WERI-Rb-1 (cell line): Measurements from ENCODE around the gene HMX2.

Source experiments
- DNase-seq: peaks from one replicate; pipeline ENCODE4 v3.0.0-alpha.2; 2020
- H3K27ac ChIP-seq: fragments of 250-450 bp; sonication (Bioruptor Pico); 2 replicates; pipeline ENCODE4 v1.5.1; 2020; ENCODE audit warnings: mild to moderate bottlenecking, moderate library complexity
- H3K27me3 ChIP-seq: fragments of 250-450 bp; sonication (Bioruptor Pico); 2 replicates; pipeline ENCODE4 v1.5.1; 2021; ENCODE audit warnings: mild to moderate bottlenecking, low read depth, moderate library complexity; ENCODE audit not compliant: insufficient read depth, severe bottlenecking
- H3K36me3 ChIP-seq: fragments of 250-450 bp; sonication (Bioruptor Pico); 2 replicates; pipeline ENCODE4 v1.5.1; 2020; ENCODE audit warnings: mild to moderate bottlenecking, moderate library complexity
- H3K4me3 ChIP-seq: 2 replicates; pipeline ENCODE4 v1.5.1; 2011; ENCODE audit warnings: low read depth, mild to moderate bottlenecking, control low read depth, low read length
- H3K9me3 ChIP-seq: fragments of 250-450 bp; sonication (Bioruptor Pico); 2 replicates; pipeline ENCODE4 v1.5.1; 2021; ENCODE audit warnings: mild to moderate bottlenecking, moderate library complexity; ENCODE audit not compliant: severe bottlenecking
- TF ChIP-seq, protein P1 (sequence below): IDR thresholded peaks from 2 replicates; pipeline ENCODE4 v1.5.1; 2011; ENCODE audit warnings: low read depth, mild to moderate bottlenecking, control low read depth, inconsistent platforms, low read length

The HMX2 gene

GRCh38 chr10:123144697-123145541 lies 3.0 kb upstream of the HMX2 start:
- Histone ChIP-seq H3K4me3 (no peak overlapping the region), H3K27me3 (peaks cover 100% of the 10 kb centered on the region), H3K36me3 (no peaks in the 10 kb centered on the region), H3K27ac (no peak overlapping the region), H3K9me3 (no peaks in the 10 kb centered on the region)
- peak; percentile 31 for DNase-seq
- TF ChIP-seq, protein P1, sequence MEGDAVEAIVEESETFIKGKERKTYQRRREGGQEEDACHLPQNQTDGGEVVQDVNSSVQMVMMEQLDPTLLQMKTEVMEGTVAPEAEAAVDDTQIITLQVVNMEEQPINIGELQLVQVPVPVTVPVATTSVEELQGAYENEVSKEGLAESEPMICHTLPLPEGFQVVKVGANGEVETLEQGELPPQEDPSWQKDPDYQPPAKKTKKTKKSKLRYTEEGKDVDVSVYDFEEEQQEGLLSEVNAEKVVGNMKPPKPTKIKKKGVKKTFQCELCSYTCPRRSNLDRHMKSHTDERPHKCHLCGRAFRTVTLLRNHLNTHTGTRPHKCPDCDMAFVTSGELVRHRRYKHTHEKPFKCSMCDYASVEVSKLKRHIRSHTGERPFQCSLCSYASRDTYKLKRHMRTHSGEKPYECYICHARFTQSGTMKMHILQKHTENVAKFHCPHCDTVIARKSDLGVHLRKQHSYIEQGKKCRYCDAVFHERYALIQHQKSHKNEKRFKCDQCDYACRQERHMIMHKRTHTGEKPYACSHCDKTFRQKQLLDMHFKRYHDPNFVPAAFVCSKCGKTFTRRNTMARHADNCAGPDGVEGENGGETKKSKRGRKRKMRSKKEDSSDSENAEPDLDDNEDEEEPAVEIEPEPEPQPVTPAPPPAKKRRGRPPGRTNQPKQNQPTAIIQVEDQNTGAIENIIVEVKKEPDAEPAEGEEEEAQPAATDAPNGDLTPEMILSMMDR: peak; percentile 44; the same call in 1 of the 2 replicates

DNA sequence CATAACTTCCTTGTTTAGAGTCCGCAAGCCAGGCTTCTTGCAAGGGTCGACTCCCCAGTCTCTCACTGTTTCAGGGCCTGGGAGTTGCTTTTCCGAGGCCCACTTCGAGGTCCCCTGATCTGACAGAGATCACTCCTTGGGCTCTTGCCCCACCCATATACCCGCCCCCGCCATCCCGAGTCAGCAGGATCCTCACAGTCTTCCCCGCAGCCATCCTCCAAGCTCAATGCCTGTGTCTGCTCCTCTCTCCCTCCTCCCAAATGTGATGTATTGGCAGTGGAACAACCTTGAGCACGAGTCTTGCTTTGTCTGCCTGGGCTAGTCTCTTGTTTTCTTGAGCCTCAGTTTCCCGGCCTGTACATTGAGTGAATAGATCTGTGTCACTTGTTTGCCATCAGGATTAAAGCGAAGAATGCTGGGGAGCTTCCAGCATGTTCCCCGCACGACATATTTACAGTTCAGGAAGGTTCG lies 2.4 kb upstream of the HMX2 start:
- no peak overlapping the region for H3K4me3 ChIP-seq

DNA sequence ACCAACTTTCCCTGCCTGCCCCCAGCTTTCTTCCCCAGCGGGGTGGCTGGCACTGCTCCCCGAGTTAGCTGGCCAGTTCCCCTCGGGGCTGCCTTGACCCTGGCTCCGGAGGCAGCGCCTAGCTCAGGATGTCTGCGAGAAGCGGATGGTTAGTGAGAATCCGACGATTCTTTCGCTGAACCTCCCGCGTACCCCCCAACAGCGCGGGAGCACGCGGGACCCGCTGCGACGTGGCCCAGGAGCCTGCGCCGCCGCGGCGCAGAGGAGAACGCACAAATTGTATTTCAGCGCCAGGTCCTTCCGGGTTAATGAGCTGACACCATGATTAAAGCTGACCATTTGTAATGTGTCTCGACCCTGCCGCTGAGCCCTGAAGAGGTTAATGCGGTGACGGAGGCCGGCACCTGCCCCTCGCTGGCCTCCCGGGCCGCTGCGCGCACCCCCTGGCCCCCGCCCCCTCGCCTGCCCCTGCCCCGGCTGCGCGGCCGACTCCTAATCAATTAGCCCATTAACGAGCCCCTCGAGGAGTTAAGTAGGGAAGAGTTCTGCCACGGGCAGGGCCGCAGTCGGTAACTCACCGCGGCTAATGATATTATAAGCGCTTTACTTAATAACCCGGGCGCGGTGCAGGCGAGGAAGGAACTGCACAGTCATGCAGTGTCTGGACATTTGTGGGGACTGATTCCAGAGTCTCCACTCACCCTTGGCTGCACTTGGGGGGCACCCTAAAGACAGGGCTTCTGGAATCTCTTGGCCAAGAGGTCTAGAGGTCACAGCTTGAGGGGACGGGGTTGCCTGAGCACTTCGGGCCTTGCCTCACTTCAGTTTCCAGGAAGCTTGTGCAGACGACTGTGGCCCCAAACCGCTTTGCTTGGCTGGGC lies 1.7 kb upstream of the HMX2 start:
- TF ChIP-seq, protein P1: no peak

More for the DNA sequence above, 2.4 kb upstream of the HMX2 start:
- no peaks in the 10 kb centered on the region for H3K9me3 ChIP-seq
- DNase-seq: no peak
- TF ChIP-seq, protein P1: no peak
- H3K27me3 ChIP-seq: peaks cover 100% of the 10 kb centered on the region
- no peak overlapping the region for H3K27ac ChIP-seq
- H3K36me3 ChIP-seq: no peaks in the 10 kb centered on the region

GRCh38 chr10:123146894-123147634 lies 872 bp upstream of the HMX2 start:
- no peak for DNase-seq
- TF ChIP-seq, protein P1: no peak

More for the DNA sequence above, 1.7 kb upstream of the HMX2 start:
- H3K4me3 ChIP-seq: peak overlapping the region; percentile 14; the same call in 1 of the 2 replicates
- H3K27me3 ChIP-seq: peaks cover 100% of the 10 kb centered on the region
- DNase-seq: peak; percentile 37
- H3K27ac ChIP-seq: no peak overlapping the region
- no peaks in the 10 kb centered on the region for H3K9me3 ChIP-seq
- no peaks in the 10 kb centered on the region for H3K36me3 ChIP-seq

GRCh38 chr10:123148414-123149161 lies 652 bp downstream of the HMX2 start:
- peaks cover 94% of the 10 kb centered on the region for H3K27me3 ChIP-seq
- H3K36me3 ChIP-seq: no peaks in the 10 kb centered on the region
- TF ChIP-seq, protein P1: no peak
- peak overlapping the region; percentile 34 for H3K4me3 ChIP-seq
- no peak for DNase-seq
- H3K9me3 ChIP-seq: peaks cover 4% of the 10 kb centered on the region
- H3K27ac ChIP-seq: no peak overlapping the region

More at GRCh38 chr10:123146894-123147634, 872 bp upstream of the HMX2 start:
- Histone ChIP-seq H3K4me3 (no peak overlapping the region), H3K27me3 (peaks cover 100% of the 10 kb centered on the region), H3K36me3 (no peaks in the 10 kb centered on the region), H3K27ac (no peak overlapping the region), H3K9me3 (no peaks in the 10 kb centered on the region)
